Measurements from ENCODE around the gene CYB561D2. TPM values are rescaled to one million over a fixed set of nuclear protein-coding genes. Genes with fewer than 3 reads are reported as not detected.

CYB561D2 gene
- polyA plus RNA-seq, 3 donors = 16.8 to 17.9 (median 17.7) TPM

- DNase-seq = peak; percentile 91
Measured at GRCh38 chr3:50321336-50322114, 29.1 kb upstream of the CYB561D2 start.

GRCh38 chr3:50322115-50322385, 28.6 kb upstream of the CYB561D2 start:
- no peak for DNase-seq

- no peak for DNase-seq
Measured at GRCh38 chr3:50322386-50323091, 28.1 kb upstream of the CYB561D2 start, which contains the start of gene HYAL2. Gene HYAL2 (minus strand): TSS chr3:50322745. CDS start chr3:50320489, 2,256 bp downstream.

GRCh38 chr3:50323092-50323600, 27.5 kb upstream of the CYB561D2 start:
- no peak for DNase-seq

GRCh38 chr3:50323614-50324199, 27.0 kb upstream of the CYB561D2 start:
- DNase-seq = no peak

GRCh38 chr3:50324351-50325112, 26.1 kb upstream of the CYB561D2 start:
- no peak for DNase-seq

GRCh38 chr3:50325113-50325480, 25.6 kb upstream of the CYB561D2 start:
- no peak for DNase-seq

- DNase-seq = no peak
Measured at GRCh38 chr3:50325497-50326181, 25.0 kb upstream of the CYB561D2 start.

- no peak for DNase-seq
Measured at GRCh38 chr3:50326182-50326541, 24.5 kb upstream of the CYB561D2 start.

- DNase-seq = no peak
Measured at GRCh38 chr3:50327129-50327528, 23.5 kb upstream of the CYB561D2 start.

- DNase-seq = peak; percentile 98
Measured at GRCh38 chr3:50327943-50328691, 22.5 kb upstream of the CYB561D2 start, which contains the start of gene TUSC2. Gene TUSC2 (minus strand): TSS chr3:50328223. CDS start chr3:50328099, 124 bp downstream.

GRCh38 chr3:50330330-50330729, 20.3 kb upstream of the CYB561D2 start:
- no peak for DNase-seq

- no peak for DNase-seq
Measured at GRCh38 chr3:50331364-50331907, 19.2 kb upstream of the CYB561D2 start.

GRCh38 chr3:50333744-50334328, 16.8 kb upstream of the CYB561D2 start:
- no peak for DNase-seq

GRCh38 chr3:50334339-50335075, 16.2 kb upstream of the CYB561D2 start:
- no peak for DNase-seq

GRCh38 chr3:50336452-50337174, 14.0 kb upstream of the CYB561D2 start:
- no peak for DNase-seq

- peak; percentile 98 for DNase-seq
Measured at GRCh38 chr3:50337175-50337861, 13.3 kb upstream of the CYB561D2 start.

- no peak for DNase-seq
Measured at GRCh38 chr3:50338965-50339364, 11.7 kb upstream of the CYB561D2 start.

Data from renal pelvis (tissue), 4 donors.